DOHH2 (cell line): Measurements from ENCODE around the gene PPAT.

Experiments used
- CTCF ChIP-seq: fragments of 200-600 bp; sonication (generic); IDR thresholded peaks from one replicate; pipeline ENCODE4 v1.5.1; 2014; ENCODE audit warnings: antibody characterized with exemption, mild to moderate bottlenecking, low read depth, low read length; ENCODE audit not compliant: poor library complexity, severe bottlenecking
- EZH2phosphoT487 ChIP-seq: fragments of 200-600 bp; sonication (generic); IDR thresholded peaks from 2 replicates; pipeline ENCODE4 v1.6.1; 2017; ENCODE audit warnings: borderline replicate concordance, mild to moderate bottlenecking, antibody characterized with exemption, low read length, moderate library complexity, mixed read lengths

DNA sequence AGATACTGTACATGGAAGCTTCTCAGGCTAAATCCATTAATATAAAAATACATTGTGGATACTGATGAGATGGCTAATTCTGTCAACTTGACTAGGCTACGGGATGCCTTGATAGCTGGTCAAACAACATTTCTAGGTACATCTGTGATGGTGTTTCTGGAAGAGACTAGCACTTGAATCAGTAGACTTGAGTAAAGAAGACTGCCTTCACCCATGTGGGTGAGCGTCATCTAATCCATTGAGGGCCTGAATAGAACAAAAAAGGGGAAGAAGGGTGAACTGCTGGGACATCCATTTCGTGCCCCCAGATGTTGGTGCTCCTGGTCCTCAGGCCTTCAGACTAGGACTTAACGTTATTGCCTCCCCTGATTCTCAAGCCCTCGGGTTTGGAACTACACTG, 28.3 kb upstream of the PPAT start:
- TF ChIP-seq CTCF (no peak), EZH2phosphoT487 (no peak)
